Tibial nerve (tissue), 4 donors: ENCODE measurements around the gene GREM2.

Source experiments
- CTCF ChIP-seq, 5 experiments: fragments of 200-600 bp in 3 of 5; fragments of 450-650 bp in 2 of 5; sonication (generic) in 3 of 5; IDR thresholded peaks; one replicate each; pipeline ENCODE4 v1.5.1; 2016 to 2019; ENCODE audit warnings: antibody characterized with exemption in 5 of 5, mild to moderate bottlenecking in 3 of 5, moderate library complexity in 2 of 5
- EP300 ChIP-seq, 2 donors: sonication (generic); formaldehyde crosslinking; IDR thresholded peaks; one replicate each; pipeline ENCODE4 v1.6.1; 2017; ENCODE audit warnings: antibody characterized with exemption in 2 of 2, mild to moderate bottlenecking in 1 of 2
- POLR2A ChIP-seq, 2 donors: fragments of 450-650 bp; IDR thresholded peaks; one replicate each; pipeline ENCODE4 v1.6.1; 2017; ENCODE audit warnings: antibody characterized with exemption in 2 of 2, mild to moderate bottlenecking in 2 of 2, moderate library complexity in 2 of 2

- TF ChIP-seq POLR2A (IDR thresholded peaks at IDR 0.05) (no peak), CTCF (IDR thresholded peaks at IDR 0.05) (no peak), EP300 (IDR thresholded peaks at IDR 0.05) (no peak)
These were observed 46.5 kb upstream of the GREM2 start for GRCh38 chr1:240658312-240658960.
